Fibroblast of mammary gland (primary cell): ENCODE measurements around the gene DNM3.

Experiments
- DNase-seq: peaks from one replicate; pipeline ENCODE4 v3.0.0-alpha.2; 2010; ENCODE audit warnings: low read depth
- H3K4me3 ChIP-seq: 2 replicates; pipeline ENCODE4 v1.5.1; 2011; ENCODE audit warnings: low read depth, mild to moderate bottlenecking, low read length, moderate library complexity; ENCODE audit not compliant: control insufficient read depth
- CTCF ChIP-seq: conservative IDR thresholded peaks from 2 replicates; pipeline ENCODE4 v1.5.1; 2011; ENCODE audit warnings: low read depth, low read length, inconsistent platforms; ENCODE audit not compliant: control insufficient read depth, insufficient read depth

Gene DNM3

GRCh38 chr1:172308142-172308541 is 466.8 kb downstream of the DNM3 start:
- no peak overlapping the region for H3K4me3 ChIP-seq
- no peak for TF ChIP-seq CTCF
- no peak for DNase-seq

GRCh38 chr1:172308577-172308976 is 467.3 kb downstream of the DNM3 start:
- no peak for DNase-seq
- no peak for TF ChIP-seq CTCF
- no peak overlapping the region for H3K4me3 ChIP-seq

- no peak overlapping the region for H3K4me3 ChIP-seq
- peak; percentile 59 for DNase-seq
- TF ChIP-seq CTCF: no peak
Observed at GRCh38 chr1:172320733-172321132, 479.4 kb downstream of the DNM3 start.

- peak; percentile 74 for DNase-seq
- H3K4me3 ChIP-seq: no peak overlapping the region
- TF ChIP-seq CTCF: no peak
Observed at GRCh38 chr1:172321451-172321850, 480.2 kb downstream of the DNM3 start.

GRCh38 chr1:172322219-172323061 is 481.1 kb downstream of the DNM3 start:
- TF ChIP-seq CTCF: peak; percentile 11
- DNase-seq: peak; percentile 98
- H3K4me3 ChIP-seq: peak overlapping the region; percentile 4

GRCh38 chr1:172323686-172324085 is 482.4 kb downstream of the DNM3 start:
- no peak overlapping the region for H3K4me3 ChIP-seq
- TF ChIP-seq CTCF: no peak
- DNase-seq: no peak
